ENCODE results near the gene NEUROD4. TPM values are rescaled to one million over a fixed set of nuclear protein-coding genes. Genes with fewer than 3 reads are reported as not detected.

Gene NEUROD4, protein sequence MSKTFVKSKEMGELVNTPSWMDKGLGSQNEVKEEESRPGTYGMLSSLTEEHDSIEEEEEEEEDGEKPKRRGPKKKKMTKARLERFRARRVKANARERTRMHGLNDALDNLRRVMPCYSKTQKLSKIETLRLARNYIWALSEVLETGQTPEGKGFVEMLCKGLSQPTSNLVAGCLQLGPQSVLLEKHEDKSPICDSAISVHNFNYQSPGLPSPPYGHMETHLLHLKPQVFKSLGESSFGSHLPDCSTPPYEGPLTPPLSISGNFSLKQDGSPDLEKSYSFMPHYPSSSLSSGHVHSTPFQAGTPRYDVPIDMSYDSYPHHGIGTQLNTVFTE
- not detected for total RNA-seq

DNA sequence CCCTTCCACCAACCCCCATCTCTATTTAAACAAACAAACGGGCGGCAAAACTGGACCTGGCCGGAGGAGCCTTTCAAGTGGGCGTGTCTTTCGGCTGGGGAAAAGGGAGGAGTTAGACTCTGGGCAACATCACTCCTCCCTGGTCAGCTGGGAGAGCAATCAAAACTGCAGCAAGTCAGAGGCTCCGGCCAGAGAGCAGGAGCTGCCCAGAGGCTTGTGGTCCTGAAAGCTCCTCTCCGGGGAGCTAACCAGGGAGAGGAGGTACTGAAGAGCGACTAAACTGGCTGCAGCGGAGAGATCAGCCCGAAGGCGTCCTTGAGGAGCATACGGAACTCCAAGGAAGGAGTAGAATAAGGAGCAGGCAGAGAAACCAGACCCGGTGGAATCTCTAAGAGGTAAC is at the start of gene NEUROD4:
Gene NEUROD4 (plus strand): TSS at position 191 of the 400 bp plus-strand sequence. CDS start 6,466 bp downstream, outside the sequence.
- TF ChIP-seq CTCF (IDR thresholded peaks at IDR 0.05) (no peak), POLR2A (IDR thresholded peaks at IDR 0.05) (no peak)
- peaks cover 0 to 50% (median 0%) of the 10 kb centered on the region in 4 donors for H3K27me3 ChIP-seq
- no peak for DNase-seq
- intact Hi-C loops (cut with DNase I): no loop called here
- WGBS, 2 donors: 0 to 9% methylated on average over 2 to 9 of the region's 13 CpGs
- H3K27ac ChIP-seq: no peak within 1 kb of the TSS
- H3K9me3 ChIP-seq: no peaks in the 10 kb centered on the region
- no peaks in the 10 kb centered on the region for H3K36me3 ChIP-seq
- no peak within 1 kb of the TSS for H3K4me3 ChIP-seq
- H3K4me1 ChIP-seq: no peaks in the 10 kb centered on the region

DNA sequence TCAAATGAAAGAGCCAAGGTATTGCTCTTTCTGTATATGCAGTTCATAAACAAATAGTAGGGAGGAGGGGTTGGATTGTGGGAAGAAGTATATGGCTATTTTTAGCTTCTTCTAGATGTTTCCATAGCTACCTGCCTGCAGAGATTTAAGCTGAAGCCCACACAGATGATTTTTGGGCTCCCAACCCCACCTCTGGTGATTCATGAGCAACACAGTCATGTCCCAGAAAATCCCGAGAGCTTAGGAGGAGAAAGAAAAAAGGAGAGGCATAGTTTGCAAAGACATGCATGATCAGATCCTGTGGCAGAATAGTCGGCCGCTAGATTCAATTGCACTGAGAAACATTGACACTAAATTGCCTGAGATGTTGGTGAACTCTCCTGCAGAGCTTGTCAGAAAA is 49.0 kb upstream of the NEUROD4 start:
- DNase-seq: no peak
- 31 to 36% methylated on average over 3 of the region's 3 CpGs for WGBS, 2 donors
- TF ChIP-seq CTCF (IDR thresholded peaks at IDR 0.05) (no peak), POLR2A (IDR thresholded peaks at IDR 0.05) (no peak)
- no peaks in the 10 kb centered on the region for H3K4me1 ChIP-seq
- no peaks in the 10 kb centered on the region for H3K9me3 ChIP-seq
- no peak overlapping the region for H3K27ac ChIP-seq
- no peaks in the 10 kb centered on the region for H3K27me3 ChIP-seq
- H3K36me3 ChIP-seq: no peaks in the 10 kb centered on the region
- H3K4me3 ChIP-seq: no peak overlapping the region
- intact Hi-C loops (cut with DNase I): no loop called here

- 70 to 77% methylated on average over 3 of the region's 3 CpGs for WGBS, 2 donors
- Histone ChIP-seq H3K27ac (no peak overlapping the region), H3K4me1 (no peaks in the 10 kb centered on the region), H3K4me3 (no peak overlapping the region), H3K36me3 (no peaks in the 10 kb centered on the region), H3K27me3 (no peaks in the 10 kb centered on the region), H3K9me3 (no peaks in the 10 kb centered on the region)
- DNase-seq: no peak
- intact Hi-C loops (cut with DNase I): no loop called here
- TF ChIP-seq CTCF (IDR thresholded peaks at IDR 0.05) (no peak), POLR2A (IDR thresholded peaks at IDR 0.05) (no peak)
Measured at GRCh38 chr12:54973556-54973955, 46.2 kb upstream of the NEUROD4 start.

DNA sequence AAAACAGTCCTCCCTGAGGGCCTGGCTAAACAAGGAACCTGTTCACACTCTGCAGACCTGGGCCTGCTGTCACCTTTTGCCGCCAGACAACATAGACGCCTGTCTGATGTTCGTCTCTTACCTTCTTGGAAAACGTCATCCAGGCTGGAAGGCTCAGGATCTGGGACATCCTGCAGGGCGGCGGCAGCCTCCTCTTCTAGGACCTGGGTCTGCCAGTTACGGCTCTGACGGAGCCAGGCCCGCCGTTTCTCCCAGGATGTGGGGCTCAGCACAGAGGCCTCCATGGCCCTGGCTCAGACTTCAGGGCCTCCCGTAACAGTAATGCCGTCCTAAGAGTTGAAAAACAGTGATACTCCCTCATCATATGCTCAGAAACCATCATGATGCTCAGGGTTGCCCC is 45.5 kb upstream of the NEUROD4 start:
- no peaks in the 10 kb centered on the region for H3K4me1 ChIP-seq
- no peak overlapping the region for H3K4me3 ChIP-seq
- no peak overlapping the region for H3K27ac ChIP-seq
- WGBS, 2 donors: 80 to 87% methylated on average over 1 to 3 of the region's 12 CpGs
- intact Hi-C loops (cut with DNase I): no loop called here
- no peaks in the 10 kb centered on the region for H3K9me3 ChIP-seq
- H3K36me3 ChIP-seq: no peaks in the 10 kb centered on the region
- TF ChIP-seq CTCF (IDR thresholded peaks at IDR 0.05) (no peak), POLR2A (IDR thresholded peaks at IDR 0.05) (no peak)
- DNase-seq: no peak
- no peaks in the 10 kb centered on the region for H3K27me3 ChIP-seq

DNA sequence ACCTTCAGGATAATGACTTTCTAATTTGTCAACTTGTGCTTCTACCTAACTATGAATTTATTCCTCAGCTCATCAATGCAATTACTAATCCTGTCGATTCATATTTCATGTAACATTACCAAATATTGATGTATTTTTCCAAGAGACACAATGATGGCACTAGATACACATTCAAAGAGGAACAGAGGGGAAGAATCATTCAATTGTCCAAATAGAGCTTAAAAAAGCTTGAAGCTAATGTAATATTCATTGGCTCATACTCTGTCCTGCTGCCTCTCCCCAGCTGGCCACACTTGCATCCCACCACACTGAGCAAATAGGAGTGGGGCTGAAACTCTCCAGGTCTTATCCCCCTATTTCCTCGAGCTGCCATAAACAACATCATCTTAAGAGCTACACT is 44.5 kb upstream of the NEUROD4 start:
- no peak for DNase-seq
- Histone ChIP-seq H3K4me1 (no peaks in the 10 kb centered on the region), H3K4me3 (no peak overlapping the region), H3K36me3 (no peaks in the 10 kb centered on the region), H3K27ac (no peak overlapping the region), H3K27me3 (no peaks in the 10 kb centered on the region), H3K9me3 (no peaks in the 10 kb centered on the region)
- intact Hi-C loops (cut with DNase I): no loop called here
- TF ChIP-seq CTCF (IDR thresholded peaks at IDR 0.05) (no peak), POLR2A (IDR thresholded peaks at IDR 0.05) (no peak)
- 59 to 75% methylated on average over 2 of the region's 2 CpGs for WGBS, 2 donors

Measured in esophagus squamous epithelium (tissue), 5 donors.